Measurements from ENCODE around the gene KRTAP16-1.
"Not testable (repeated sequence)": the region's sequence is repeated elsewhere in the genome, so short reads cannot be mapped to it uniquely, and the experiment has no call there.

The KRTAP16-1 gene

GRCh38 chr17:41301204-41301790 is 7.8 kb downstream of the KRTAP16-1 start:
- DNase-seq, result no peak

- DNase-seq, result no peak
Observed at GRCh38 chr17:41298458-41299135, 10.5 kb downstream of the KRTAP16-1 start.

- no peak for DNase-seq
Observed at GRCh38 chr17:41296846-41297245, 12.3 kb downstream of the KRTAP16-1 start.

GRCh38 chr17:41294016-41294415 is 15.1 kb downstream of the KRTAP16-1 start:
- DNase-seq, result no peak

- DNase-seq, result no peak
Observed at GRCh38 chr17:41287050-41287449, 22.1 kb downstream of the KRTAP16-1 start.

- no peak for DNase-seq
Observed at GRCh38 chr17:41284546-41284945, 24.6 kb downstream of the KRTAP16-1 start.

- no peak for DNase-seq
Observed at GRCh38 chr17:41284043-41284442, 25.1 kb downstream of the KRTAP16-1 start.

- no peak for DNase-seq
Observed at GRCh38 chr17:41278176-41278955, 30.7 kb downstream of the KRTAP16-1 start.

GRCh38 chr17:41275648-41276190 is 33.4 kb downstream of the KRTAP16-1 start, which contains the start of gene KRTAP9-7:
TSS of gene KRTAP9-7 (plus strand) at chr17:41275698. CDS start at chr17:41275698, 0 bp downstream.
- DNase-seq, result not testable (repeated sequence)

- no peak for DNase-seq
Observed at GRCh38 chr17:41271858-41272257, 37.3 kb downstream of the KRTAP16-1 start.

GRCh38 chr17:41271323-41271722 is 37.8 kb downstream of the KRTAP16-1 start:
- not testable (repeated sequence) for DNase-seq

GRCh38 chr17:41267711-41268110 is 41.4 kb downstream of the KRTAP16-1 start:
- DNase-seq, result no peak

GRCh38 chr17:41265078-41265477 is 44.0 kb downstream of the KRTAP16-1 start, which contains the start of gene KRTAP9-6:
TSS of gene KRTAP9-6 (plus strand) at chr17:41265378. CDS start at chr17:41265378, 0 bp downstream.
- no peak for DNase-seq

- DNase-seq, result no peak
Observed at GRCh38 chr17:41264599-41264998, 44.5 kb downstream of the KRTAP16-1 start.

GRCh38 chr17:41263212-41263611 is 45.9 kb downstream of the KRTAP16-1 start:
- no peak for DNase-seq

- DNase-seq, result no peak
Observed at GRCh38 chr17:41258406-41258805, 50.7 kb downstream of the KRTAP16-1 start.

All from activated T-cell treated with anti-CD3 and anti-CD28 coated beads, Interleukin-2, amount 50 U/mL, for 48 hours (primary cell).